PC-3 (cell line): ENCODE data around the gene NFE2. TPM values are rescaled to one million over a fixed set of nuclear protein-coding genes. Genes with fewer than 3 reads are reported as not detected.
"Not testable (repeated sequence)": the region's sequence is repeated elsewhere in the genome, so short reads cannot be mapped to it uniquely, and the experiment has no call there.

Experiments used
- ATAC-seq: fragments of 200-7000 bp; cut with Tn5 transposase; 2 replicates; pipeline ENCODE4 v1.9.1; 2020; ENCODE audit warnings: mild to moderate bottlenecking, moderate library complexity
- BruUV-seq: library from RNA; stranded (reverse); fragments of 400-500 nt; replicated peaks from 2 replicates; lab custom pipeline; 2021; lab: Mats Ljungman, UMichigan
- CTCF ChIA-PET: fragments of 300-600 bp; sonication (Branson Sonifier 250); formaldehyde crosslinking; loops from one replicate; lab custom pipeline; 2022; ENCODE audit warnings: antibody characterized with exemption; lab: Charles Lee
- POLR2A ChIA-PET: fragments of 300-600 bp; sonication (Branson Sonifier 250); formaldehyde crosslinking; loops from one replicate; lab custom pipeline; 2022; ENCODE audit warnings: antibody characterized with exemption; ENCODE audit not compliant: unreplicated experiment; lab: Charles Lee
- DNase-seq: peaks from one replicate; pipeline ENCODE4 v3.0.0-alpha.2; 2015
- H2AFZ ChIP-seq: fragments of 300-600 bp; sonication (generic); 2 replicates; pipeline ENCODE4 v1.6.0; 2016; ENCODE audit warnings: antibody characterized with exemption, low read length
- H3F3A ChIP-seq: fragments of 300-600 bp; sonication (generic); one replicate; pipeline ENCODE4 v1.6.0; 2017; ENCODE audit warnings: antibody characterized with exemption, low read length, control low read depth, mild to moderate bottlenecking; ENCODE audit not compliant: unreplicated experiment
- H3K27ac ChIP-seq: fragments of 300-600 bp; sonication (generic); 2 replicates; pipeline ENCODE4 v1.5.1; 2016; ENCODE audit warnings: mild to moderate bottlenecking, low read length
- H3K27me3 ChIP-seq: fragments of 300-600 bp; sonication (generic); 2 replicates; pipeline ENCODE4 v1.6.1; 2016; ENCODE audit warnings: low read length, mixed read lengths
- H3K36me3 ChIP-seq: fragments of 300-600 bp; sonication (generic); 2 replicates; pipeline ENCODE4 v1.6.1; 2016; ENCODE audit warnings: low read depth, mixed run types, low read length, mixed read lengths
- H3K4me1 ChIP-seq: fragments of 300-600 bp; sonication (generic); 2 replicates; pipeline ENCODE4 v1.5.1; 2016; ENCODE audit warnings: low read length; ENCODE audit not compliant: insufficient read depth
- H3K4me2 ChIP-seq: fragments of 300-600 bp; sonication (generic); 2 replicates; pipeline ENCODE4 v1.6.0; 2016; ENCODE audit warnings: low read length
- H3K4me3 ChIP-seq: fragments of 300-600 bp; sonication (generic); 2 replicates; pipeline ENCODE4 v1.5.1; 2016; ENCODE audit warnings: mild to moderate bottlenecking, low read length, mixed read lengths
- H3K79me2 ChIP-seq: fragments of 300-600 bp; sonication (generic); 2 replicates; pipeline ENCODE4 v1.6.1; 2017; ENCODE audit warnings: low read length, mixed read lengths
- H3K9ac ChIP-seq: fragments of 300-600 bp; sonication (generic); 2 replicates; pipeline ENCODE4 v1.6.0; 2016; ENCODE audit warnings: mild to moderate bottlenecking, low read length
- H3K9me2 ChIP-seq: fragments of 300-600 bp; sonication (generic); replicated peaks from 2 replicates; pipeline ENCODE4 v1.6.1; 2016; ENCODE audit warnings: mixed run types, low read length, mixed read lengths
- H3K9me3 ChIP-seq: fragments of 300-600 bp; sonication (generic); 2 replicates; pipeline ENCODE4 v1.6.1; 2016; ENCODE audit warnings: low read length, mixed read lengths
- H4K20me1 ChIP-seq: fragments of 300-600 bp; sonication (generic); 2 replicates; pipeline ENCODE4 v1.6.1; 2016; ENCODE audit warnings: low read length, mixed read lengths
- EZH2 ChIP-seq: fragments of 300-600 bp; sonication (generic); IDR thresholded peaks from one replicate; pipeline ENCODE4 v1.6.1; 2017; ENCODE audit warnings: antibody characterized with exemption, mild to moderate bottlenecking, low read length; ENCODE audit not compliant: unreplicated experiment
- EZH2phosphoT487 ChIP-seq: fragments of 300-600 bp; sonication (generic); IDR thresholded peaks from 2 replicates; pipeline ENCODE4 v1.6.1; 2018; ENCODE audit warnings: mild to moderate bottlenecking, antibody characterized with exemption, low read length, borderline replicate concordance
- intact Hi-C: fragments of 100-400 bp; cut with micrococcal nuclease; formaldehyde crosslinking; loops from 2 replicates; pipeline ENCODE4 v1.9.0; 2023
- total RNA-seq: library from RNA; depleted of rRNA; stranded (reverse); fragments of >200 nt; gene quantifications from 2 replicates; pipeline ENCODE4 v1.2.3, GENCODE V29; 2014
- TF ChIP-seq, protein P1 (sequence below): fragments of 300-600 bp; sonication (generic); conservative IDR thresholded peaks from 2 replicates; pipeline ENCODE4 v1.5.1; 2017; ENCODE audit warnings: antibody characterized with exemption, low read depth, mild to moderate bottlenecking, low read length

NFE2 gene
- total RNA-seq, 1 experiment from 2014 or later = 0.26 TPM

DNA sequence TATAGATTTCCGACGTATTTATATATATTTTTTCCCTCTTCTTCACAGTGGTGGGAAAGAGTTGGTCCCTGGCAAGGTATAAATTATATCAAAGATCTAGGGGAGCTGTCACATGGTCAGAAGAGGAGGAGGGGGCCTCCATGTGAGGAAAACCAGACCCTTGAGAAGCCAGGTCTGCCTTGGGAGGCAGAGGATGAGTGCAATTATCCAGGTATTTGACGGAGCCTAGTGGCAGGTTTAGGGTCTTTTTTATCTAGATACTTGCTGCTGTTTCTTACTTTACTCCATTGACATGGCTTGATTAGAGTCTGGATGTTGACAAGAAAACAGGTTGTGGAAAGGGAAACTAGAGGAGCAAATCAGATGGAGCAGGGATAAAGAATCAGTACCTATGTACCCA lies 29.6 kb upstream of the NFE2 start:
- no peak for TF ChIP-seq EZH2phosphoT487
- TF ChIP-seq, protein P1, sequence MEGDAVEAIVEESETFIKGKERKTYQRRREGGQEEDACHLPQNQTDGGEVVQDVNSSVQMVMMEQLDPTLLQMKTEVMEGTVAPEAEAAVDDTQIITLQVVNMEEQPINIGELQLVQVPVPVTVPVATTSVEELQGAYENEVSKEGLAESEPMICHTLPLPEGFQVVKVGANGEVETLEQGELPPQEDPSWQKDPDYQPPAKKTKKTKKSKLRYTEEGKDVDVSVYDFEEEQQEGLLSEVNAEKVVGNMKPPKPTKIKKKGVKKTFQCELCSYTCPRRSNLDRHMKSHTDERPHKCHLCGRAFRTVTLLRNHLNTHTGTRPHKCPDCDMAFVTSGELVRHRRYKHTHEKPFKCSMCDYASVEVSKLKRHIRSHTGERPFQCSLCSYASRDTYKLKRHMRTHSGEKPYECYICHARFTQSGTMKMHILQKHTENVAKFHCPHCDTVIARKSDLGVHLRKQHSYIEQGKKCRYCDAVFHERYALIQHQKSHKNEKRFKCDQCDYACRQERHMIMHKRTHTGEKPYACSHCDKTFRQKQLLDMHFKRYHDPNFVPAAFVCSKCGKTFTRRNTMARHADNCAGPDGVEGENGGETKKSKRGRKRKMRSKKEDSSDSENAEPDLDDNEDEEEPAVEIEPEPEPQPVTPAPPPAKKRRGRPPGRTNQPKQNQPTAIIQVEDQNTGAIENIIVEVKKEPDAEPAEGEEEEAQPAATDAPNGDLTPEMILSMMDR = no peak
- no peak for TF ChIP-seq EZH2
- ChIA-PET CTCF (no interaction called here), POLR2A (no interaction called here)
- peak overlapping the region; percentile 14 for H3K4me2 ChIP-seq
- no TSS peak for BruUV-seq
- no peaks in the 10 kb centered on the region for H3K27me3 ChIP-seq
- no peaks in the 10 kb centered on the region for H3F3A ChIP-seq
- H3K79me2 ChIP-seq = peaks cover 90% of the 10 kb centered on the region
- no peaks in the 10 kb centered on the region for H3K9me3 ChIP-seq
- ATAC-seq (no peak), DNase-seq (no peak)
- H3K4me1 ChIP-seq = peaks cover 23% of the 10 kb centered on the region
- H4K20me1 ChIP-seq = no peaks in the 10 kb centered on the region
- H3K27ac ChIP-seq = no peak overlapping the region
- H2AFZ ChIP-seq = no peak overlapping the region
- peaks cover 6% of the 10 kb centered on the region; the same call in 1 of the 2 replicates for H3K36me3 ChIP-seq
- H3K9ac ChIP-seq = no peak overlapping the region
- H3K4me3 ChIP-seq = no peak overlapping the region
- intact Hi-C loops = no loop called here
- no peaks in the 10 kb centered on the region for H3K9me2 ChIP-seq

DNA sequence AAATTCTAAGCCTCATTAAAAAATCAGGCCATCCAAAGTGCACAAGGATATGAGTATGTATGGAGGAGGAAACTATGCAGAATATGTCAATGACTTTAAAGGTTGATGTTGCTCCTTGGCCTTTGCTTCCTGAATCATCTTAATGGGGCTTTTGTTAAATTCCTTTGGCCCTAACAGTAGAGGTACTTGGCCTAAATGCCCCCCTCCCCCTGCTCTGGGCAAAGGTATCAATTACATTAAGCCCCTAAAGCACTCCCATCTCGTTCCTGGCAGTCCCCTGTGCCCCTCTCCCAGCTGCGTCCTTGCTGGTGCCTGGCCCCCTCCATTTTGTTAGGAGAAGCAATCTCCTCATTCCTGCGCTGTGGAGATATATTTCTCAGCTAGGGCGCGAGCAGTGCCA lies 28.9 kb upstream of the NFE2 start:
- Histone ChIP-seq H3K9me3 (no peaks in the 10 kb centered on the region), H3K36me3 (peaks cover 6% of the 10 kb centered on the region; the same call in 1 of the 2 replicates), H3K79me2 (peaks cover 87% of the 10 kb centered on the region), H4K20me1 (no peaks in the 10 kb centered on the region), H3F3A (no peaks in the 10 kb centered on the region), H3K4me2 (peak overlapping the region; percentile 14), H2AFZ (no peak overlapping the region), H3K27me3 (no peaks in the 10 kb centered on the region), H3K4me1 (peaks cover 23% of the 10 kb centered on the region), H3K27ac (no peak overlapping the region), H3K9me2 (no peaks in the 10 kb centered on the region), H3K4me3 (no peak overlapping the region), H3K9ac (no peak overlapping the region)
- POLR2A ChIA-PET = no interaction called here
- CTCF ChIA-PET = no interaction called here
- ATAC-seq = no peak
- no TSS peak for BruUV-seq
- no peak for DNase-seq
- TF ChIP-seq EZH2phosphoT487 = no peak
- TF ChIP-seq EZH2 = no peak
- TF ChIP-seq, protein P1 = no peak
- intact Hi-C loops = no loop called here

DNA sequence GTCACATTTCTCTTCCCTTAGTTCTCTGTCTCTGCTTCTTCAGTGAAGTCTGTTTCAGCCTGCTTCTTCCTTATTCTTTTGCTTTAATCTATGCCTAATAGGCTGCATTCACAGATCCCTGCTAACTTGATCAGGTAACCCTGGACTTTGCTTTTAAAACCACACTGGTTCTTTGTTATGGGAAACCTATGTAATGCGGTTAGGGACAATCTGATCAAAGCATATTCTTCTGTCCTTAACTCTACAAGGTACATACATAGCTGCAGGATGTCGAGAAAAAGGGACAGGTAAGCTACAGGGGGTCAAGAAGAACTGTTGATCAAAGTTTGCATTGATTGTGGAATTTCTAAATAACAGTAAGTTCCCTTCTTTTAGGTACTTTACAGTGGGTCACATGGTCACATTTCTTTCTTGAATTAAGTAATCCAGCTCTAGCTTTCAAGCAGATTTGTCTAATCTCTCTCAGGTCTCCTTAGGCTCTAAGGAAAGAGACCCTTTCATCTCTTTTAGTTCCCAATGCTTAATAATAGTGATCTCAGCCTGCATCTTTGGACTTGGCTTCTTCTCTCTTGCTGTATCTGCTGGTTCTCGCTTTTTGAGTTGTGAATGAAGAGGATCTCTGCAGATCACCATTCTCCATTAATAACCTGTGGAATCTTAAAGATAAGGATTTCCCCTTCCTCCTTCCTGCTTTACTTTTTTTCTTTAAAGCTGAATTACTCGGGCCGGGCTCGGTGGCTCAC lies 28.0 kb upstream of the NFE2 start:
- Histone ChIP-seq H3K27me3 (no peaks in the 10 kb centered on the region), H3K4me3 (no peak overlapping the region), H3K9ac (no peak overlapping the region), H3K79me2 (peaks cover 82% of the 10 kb centered on the region), H3K4me2 (no peak overlapping the region), H3K4me1 (peaks cover 27% of the 10 kb centered on the region), H3K9me2 (no peaks in the 10 kb centered on the region), H4K20me1 (no peaks in the 10 kb centered on the region), H2AFZ (no peak overlapping the region), H3K27ac (no peak overlapping the region), H3K9me3 (no peaks in the 10 kb centered on the region), H3K36me3 (peaks cover 6% of the 10 kb centered on the region; the same call in 1 of the 2 replicates), H3F3A (no peaks in the 10 kb centered on the region)
- intact Hi-C loops = no loop called here
- TF ChIP-seq EZH2phosphoT487 (no peak), EZH2 (no peak)
- TF ChIP-seq, protein P1 = no peak
- ChIA-PET POLR2A (interaction anchor here (0.5 kb wide), 1 partner anchor 320 kb away, joined by 8 read pairs; the partner anchor contains the start of gene HOXC8), CTCF (no interaction called here)
- ATAC-seq = no peak
- DNase-seq = no peak
- no TSS peak for BruUV-seq

DNA sequence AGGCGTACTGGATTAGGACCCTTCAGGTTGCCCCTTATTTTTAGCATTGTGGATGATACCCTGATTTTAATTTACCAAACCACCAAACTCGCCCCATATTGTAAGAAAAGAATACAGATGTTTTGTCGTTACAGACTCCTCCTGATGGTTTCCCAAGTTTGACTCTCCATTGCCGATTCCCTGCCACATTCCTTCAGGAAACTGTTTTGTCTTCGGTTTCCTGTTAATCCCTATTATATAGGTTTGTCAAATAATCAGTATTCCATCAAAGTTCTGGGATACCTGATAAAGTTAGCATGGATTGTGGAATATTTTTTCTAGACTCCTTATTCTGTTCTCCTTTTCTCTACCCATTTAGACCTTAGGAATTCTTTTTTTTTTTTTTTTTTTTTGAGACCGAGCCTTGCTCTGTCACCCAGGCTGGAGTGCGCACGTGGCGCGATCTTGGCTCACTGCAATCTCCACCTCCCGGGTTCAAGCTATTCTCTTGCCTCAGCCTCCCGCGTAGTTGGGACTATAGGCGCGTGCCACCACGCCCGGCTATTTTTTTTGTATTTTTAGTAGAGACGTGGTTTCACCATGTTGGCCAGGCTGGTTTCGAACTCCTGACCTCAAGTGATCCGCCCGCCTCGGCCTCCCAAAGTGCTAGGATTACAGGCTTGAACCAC lies 24.8 kb upstream of the NFE2 start:
- ChIA-PET CTCF (interaction anchor here (0.5 to 1.7 kb wide), 27 partner anchors 15 to 1896 kb away, joined by 3 to 16 read pairs (median 4); partner anchors contain the start of genes CBX5, HNRNPA1 and NFE2), POLR2A (interaction anchor here (0.5 to 1.4 kb wide), 9 partner anchors 11 to 938 kb away, joined by 3 to 40 read pairs (median 5); partner anchors contain the start of genes CBX5, HNRNPA1 and TARBP2)
- TSS peak; percentile 89 for BruUV-seq
- Histone ChIP-seq H3K79me2 (peaks cover 52% of the 10 kb centered on the region), H3K9ac (peak overlapping the region; percentile 98), H3K4me2 (peak overlapping the region; percentile 86), H3K4me3 (peak overlapping the region; percentile 78), H2AFZ (peak overlapping the region; percentile 68), H3K4me1 (peaks cover 22% of the 10 kb centered on the region), H3K27ac (peak overlapping the region; percentile 74)
- not testable (repeated sequence) for ATAC-seq, DNase-seq, H3K9me2 ChIP-seq, H3F3A ChIP-seq, H3K9me3 ChIP-seq, H3K27me3 ChIP-seq, H4K20me1 ChIP-seq, H3K36me3 ChIP-seq
- intact Hi-C loops = loop anchor here (2.0 kb wide), 1 partner anchor 31 kb away; no protein-coding TSS in a partner anchor
